Ishikawa (cell line): ENCODE data around the gene WHRN.
A peak's percentile ranks its signal among the peaks of the same experiment; 100 is the strongest.

Experiments used
- CEBPB ChIP-seq: IDR thresholded peaks from 2 replicates; pipeline ENCODE4 v1.6.1; 2012
- CREB1 ChIP-seq: IDR thresholded peaks from 2 replicates; pipeline ENCODE4 v1.6.1; 2012; ENCODE audit warnings: low read depth
- EGR1 ChIP-seq: IDR thresholded peaks from 2 replicates; pipeline ENCODE4 v1.6.1; 2012
- EP300 ChIP-seq: IDR thresholded peaks from 2 replicates; pipeline ENCODE4 v1.6.1; 2012; ENCODE audit warnings: borderline replicate concordance
- FOXM1 ChIP-seq: IDR thresholded peaks from 2 replicates; pipeline ENCODE4 v1.6.1; 2012; ENCODE audit warnings: low read depth, borderline replicate concordance
- NFIC ChIP-seq: IDR thresholded peaks from 2 replicates; pipeline ENCODE4 v1.6.1; 2012
- RAD21 ChIP-seq: IDR thresholded peaks from 2 replicates; pipeline ENCODE4 v1.6.1; 2012; ENCODE audit warnings: low read depth
- TAF1 ChIP-seq: IDR thresholded peaks from 2 replicates; pipeline ENCODE4 v1.6.1; 2012; ENCODE audit warnings: low read depth, mild to moderate bottlenecking
- TCF12 ChIP-seq: IDR thresholded peaks from 2 replicates; pipeline ENCODE4 v1.6.1; 2012; ENCODE audit warnings: low read depth
- TEAD4 ChIP-seq: IDR thresholded peaks from 2 replicates; pipeline ENCODE4 v1.6.1; 2012
- YY1 ChIP-seq: IDR thresholded peaks from 2 replicates; pipeline ENCODE4 v1.6.1; 2012; ENCODE audit warnings: low read depth
- ZBTB7A ChIP-seq: IDR thresholded peaks from 2 replicates; pipeline ENCODE4 v1.6.1; 2012; ENCODE audit warnings: low read depth
- TF ChIP-seq, protein P1 (sequence below): IDR thresholded peaks from 2 replicates; pipeline ENCODE4 v1.6.1; 2012
- TF ChIP-seq, protein P2 (sequence below): IDR thresholded peaks from 2 replicates; pipeline ENCODE4 v1.6.1; 2012
- TF ChIP-seq, protein P3 (sequence below): IDR thresholded peaks from 2 replicates; pipeline ENCODE4 v1.6.1; 2012; ENCODE audit warnings: low read depth, mild to moderate bottlenecking

Gene WHRN

DNA sequence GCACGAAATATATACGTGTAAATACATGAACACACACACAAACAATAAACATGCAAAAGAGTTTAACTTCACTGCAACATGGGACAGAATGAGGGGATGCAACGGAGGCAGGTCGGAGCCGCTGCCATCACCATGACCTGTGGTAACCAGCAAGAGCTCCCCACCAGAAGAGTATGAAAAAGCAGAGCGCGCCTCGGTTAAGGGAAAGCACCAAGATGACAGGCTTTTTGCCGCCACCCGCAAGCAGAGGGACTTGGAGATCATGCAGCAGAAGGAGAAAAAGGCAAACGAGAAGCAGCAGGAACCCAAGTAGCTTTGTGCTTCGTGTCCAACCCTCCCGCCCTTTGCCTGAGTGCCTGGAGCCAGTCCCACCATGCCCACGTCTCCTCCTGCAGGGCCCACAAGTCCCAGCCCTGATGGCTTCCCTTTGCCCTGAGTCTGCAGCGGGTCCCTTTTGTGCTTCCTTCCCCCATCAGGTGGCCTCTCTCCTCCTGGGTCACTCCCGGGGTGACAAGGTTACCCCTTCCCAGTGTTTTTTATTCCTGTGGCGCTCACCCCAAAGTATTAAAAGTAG is 13.8 kb downstream of the WHRN start:
- TF ChIP-seq TAF1: no peak
- TF ChIP-seq TEAD4: no peak
- TF ChIP-seq EP300: no peak
- TF ChIP-seq, protein P1, sequence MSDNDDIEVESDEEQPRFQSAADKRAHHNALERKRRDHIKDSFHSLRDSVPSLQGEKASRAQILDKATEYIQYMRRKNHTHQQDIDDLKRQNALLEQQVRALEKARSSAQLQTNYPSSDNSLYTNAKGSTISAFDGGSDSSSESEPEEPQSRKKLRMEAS: no peak
- TF ChIP-seq CREB1: no peak
- TF ChIP-seq RAD21: no peak

DNA sequence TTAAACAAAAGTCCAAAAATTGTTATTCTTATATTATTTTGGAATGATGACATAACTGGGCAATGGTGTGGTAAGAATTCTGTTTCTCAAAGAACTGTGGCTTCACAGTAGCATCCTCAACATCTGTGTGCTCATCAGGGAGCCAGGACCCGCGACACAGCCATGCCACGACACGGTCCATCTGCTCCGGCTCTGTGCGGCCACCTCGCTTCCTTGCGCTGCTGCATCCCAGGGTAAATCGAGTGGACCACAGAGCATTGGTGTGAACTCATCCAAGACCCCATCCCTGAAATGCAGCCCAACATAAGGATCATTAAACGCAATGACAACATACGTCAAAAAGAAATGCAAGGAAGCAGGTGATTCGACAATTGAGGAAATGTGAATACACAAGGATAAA is 15.3 kb downstream of the WHRN start:
- TF ChIP-seq, protein P1: no peak
- no peak for TF ChIP-seq CEBPB
- no peak for TF ChIP-seq RAD21
- TF ChIP-seq TCF12: no peak
- TF ChIP-seq, protein P2, sequence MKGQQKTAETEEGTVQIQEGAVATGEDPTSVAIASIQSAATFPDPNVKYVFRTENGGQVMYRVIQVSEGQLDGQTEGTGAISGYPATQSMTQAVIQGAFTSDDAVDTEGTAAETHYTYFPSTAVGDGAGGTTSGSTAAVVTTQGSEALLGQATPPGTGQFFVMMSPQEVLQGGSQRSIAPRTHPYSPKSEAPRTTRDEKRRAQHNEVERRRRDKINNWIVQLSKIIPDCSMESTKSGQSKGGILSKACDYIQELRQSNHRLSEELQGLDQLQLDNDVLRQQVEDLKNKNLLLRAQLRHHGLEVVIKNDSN: no peak
- no peak for TF ChIP-seq NFIC
- TF ChIP-seq EGR1: no peak
- no peak for TF ChIP-seq TAF1
- TF ChIP-seq ZBTB7A: no peak
- TF ChIP-seq FOXM1: no peak

DNA sequence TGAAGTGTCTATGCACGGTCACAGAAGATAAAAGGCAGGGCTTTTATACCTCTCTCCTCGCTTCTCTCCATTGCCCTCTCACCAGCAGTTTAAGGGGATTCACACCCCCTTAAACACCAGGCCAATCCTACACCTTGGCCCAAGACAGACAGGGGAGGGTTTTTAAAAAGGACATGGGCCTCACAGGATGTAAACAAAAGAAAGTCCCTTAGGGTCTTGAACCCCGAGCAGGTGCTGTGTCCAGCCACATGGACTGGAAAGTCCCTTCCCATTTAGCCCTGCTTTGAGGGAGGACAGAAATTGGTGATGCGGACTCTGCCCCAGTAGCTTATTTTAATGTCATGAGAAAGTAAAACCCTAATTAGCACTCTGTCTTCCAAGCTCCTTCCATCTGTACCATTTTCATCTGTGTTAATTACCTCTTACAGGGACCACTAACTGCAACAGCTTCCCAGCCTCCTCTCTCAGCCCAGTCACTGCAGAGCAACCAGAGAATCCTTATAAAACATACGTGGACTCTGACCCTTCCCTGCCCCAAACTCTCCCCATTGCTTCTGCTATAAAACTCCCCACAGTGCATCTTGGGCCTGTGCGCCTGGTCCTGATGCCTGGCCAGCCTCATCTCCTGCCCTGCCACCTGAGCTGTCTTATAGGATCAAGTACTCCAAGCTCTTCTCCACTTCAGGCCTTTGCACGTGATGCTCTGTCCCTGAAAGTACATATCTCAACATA is 16.7 kb downstream of the WHRN start:
- no peak for TF ChIP-seq CEBPB

DNA sequence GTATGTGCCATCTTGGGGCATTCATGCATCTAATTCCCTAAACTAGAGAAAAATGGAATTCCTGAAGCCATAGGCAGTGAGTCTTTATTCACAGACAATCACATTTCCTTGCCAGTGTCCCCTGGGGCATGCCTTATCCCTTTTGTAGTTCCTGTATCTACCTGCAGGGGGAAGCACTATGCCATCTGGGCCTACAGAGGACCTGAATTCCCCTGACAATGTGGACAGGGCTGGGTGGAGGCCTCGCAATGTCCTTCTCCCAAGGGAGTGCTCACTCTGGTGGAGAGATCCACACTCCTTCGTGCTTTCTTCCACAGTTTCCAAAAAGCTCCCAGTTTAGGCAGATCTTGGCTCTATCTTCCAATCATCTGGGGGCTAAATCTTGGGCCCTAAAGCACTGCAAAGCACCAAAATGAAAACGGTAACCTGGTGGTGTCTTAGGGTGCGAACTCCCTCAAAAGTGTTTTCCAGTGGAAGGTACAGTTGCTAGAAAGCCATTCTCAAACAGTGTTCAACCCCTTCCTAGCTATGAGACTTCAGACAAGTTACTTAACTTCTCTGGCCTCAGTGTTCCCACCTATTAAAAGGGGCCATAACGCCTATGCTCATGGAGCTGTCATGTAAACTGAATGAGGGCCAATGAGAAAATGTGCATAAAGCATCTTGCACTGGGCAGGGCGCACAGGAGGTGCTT is 17.5 kb downstream of the WHRN start:
- TF ChIP-seq CREB1: no peak
- peak; percentile 91 for TF ChIP-seq RAD21

DNA sequence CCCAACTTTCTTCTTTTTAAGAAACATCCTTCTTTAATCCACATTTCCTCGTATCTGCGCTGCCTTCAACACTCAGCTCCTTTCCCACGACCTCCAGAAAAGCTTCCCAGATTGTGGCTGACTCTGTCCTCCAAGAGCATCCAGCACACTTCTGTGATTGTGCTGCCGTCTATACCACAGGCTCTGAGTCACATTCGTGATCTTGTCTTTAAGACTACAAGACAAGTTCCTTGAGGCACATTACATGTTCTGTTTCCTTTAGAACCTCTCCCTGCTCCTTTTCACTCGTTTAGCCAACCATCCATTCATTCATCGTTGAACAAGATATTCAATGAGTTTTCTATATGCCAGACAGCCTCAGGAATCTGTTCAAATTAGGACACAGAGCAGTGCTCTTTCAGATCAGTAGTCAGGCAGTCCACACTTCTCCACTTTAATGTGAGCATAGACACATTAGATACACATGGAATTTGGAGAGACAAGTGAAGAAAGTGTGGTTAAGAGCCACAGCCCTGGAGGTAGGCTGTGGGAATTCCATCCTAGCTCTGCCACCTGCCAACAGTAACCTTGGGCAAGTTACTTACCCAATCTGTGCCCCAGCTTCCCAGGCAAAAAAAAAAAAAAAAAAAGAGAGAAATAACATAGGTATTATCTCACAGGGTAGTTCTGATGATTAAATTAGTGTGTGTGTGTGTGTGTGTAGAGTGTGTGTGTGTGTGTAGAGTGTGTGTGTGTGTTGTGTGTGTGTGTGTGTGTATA is 18.9 kb downstream of the WHRN start:
- TF ChIP-seq EP300: no peak
- no peak for TF ChIP-seq FOXM1
- TF ChIP-seq TEAD4: no peak
- TF ChIP-seq ZBTB7A: no peak
- TF ChIP-seq, protein P3, sequence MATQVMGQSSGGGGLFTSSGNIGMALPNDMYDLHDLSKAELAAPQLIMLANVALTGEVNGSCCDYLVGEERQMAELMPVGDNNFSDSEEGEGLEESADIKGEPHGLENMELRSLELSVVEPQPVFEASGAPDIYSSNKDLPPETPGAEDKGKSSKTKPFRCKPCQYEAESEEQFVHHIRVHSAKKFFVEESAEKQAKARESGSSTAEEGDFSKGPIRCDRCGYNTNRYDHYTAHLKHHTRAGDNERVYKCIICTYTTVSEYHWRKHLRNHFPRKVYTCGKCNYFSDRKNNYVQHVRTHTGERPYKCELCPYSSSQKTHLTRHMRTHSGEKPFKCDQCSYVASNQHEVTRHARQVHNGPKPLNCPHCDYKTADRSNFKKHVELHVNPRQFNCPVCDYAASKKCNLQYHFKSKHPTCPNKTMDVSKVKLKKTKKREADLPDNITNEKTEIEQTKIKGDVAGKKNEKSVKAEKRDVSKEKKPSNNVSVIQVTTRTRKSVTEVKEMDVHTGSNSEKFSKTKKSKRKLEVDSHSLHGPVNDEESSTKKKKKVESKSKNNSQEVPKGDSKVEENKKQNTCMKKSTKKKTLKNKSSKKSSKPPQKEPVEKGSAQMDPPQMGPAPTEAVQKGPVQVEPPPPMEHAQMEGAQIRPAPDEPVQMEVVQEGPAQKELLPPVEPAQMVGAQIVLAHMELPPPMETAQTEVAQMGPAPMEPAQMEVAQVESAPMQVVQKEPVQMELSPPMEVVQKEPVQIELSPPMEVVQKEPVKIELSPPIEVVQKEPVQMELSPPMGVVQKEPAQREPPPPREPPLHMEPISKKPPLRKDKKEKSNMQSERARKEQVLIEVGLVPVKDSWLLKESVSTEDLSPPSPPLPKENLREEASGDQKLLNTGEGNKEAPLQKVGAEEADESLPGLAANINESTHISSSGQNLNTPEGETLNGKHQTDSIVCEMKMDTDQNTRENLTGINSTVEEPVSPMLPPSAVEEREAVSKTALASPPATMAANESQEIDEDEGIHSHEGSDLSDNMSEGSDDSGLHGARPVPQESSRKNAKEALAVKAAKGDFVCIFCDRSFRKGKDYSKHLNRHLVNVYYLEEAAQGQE: no peak
- no peak for TF ChIP-seq YY1
- TF ChIP-seq CREB1: no peak
- no peak for TF ChIP-seq TCF12
- no peak for TF ChIP-seq CEBPB
- no peak for TF ChIP-seq RAD21

DNA sequence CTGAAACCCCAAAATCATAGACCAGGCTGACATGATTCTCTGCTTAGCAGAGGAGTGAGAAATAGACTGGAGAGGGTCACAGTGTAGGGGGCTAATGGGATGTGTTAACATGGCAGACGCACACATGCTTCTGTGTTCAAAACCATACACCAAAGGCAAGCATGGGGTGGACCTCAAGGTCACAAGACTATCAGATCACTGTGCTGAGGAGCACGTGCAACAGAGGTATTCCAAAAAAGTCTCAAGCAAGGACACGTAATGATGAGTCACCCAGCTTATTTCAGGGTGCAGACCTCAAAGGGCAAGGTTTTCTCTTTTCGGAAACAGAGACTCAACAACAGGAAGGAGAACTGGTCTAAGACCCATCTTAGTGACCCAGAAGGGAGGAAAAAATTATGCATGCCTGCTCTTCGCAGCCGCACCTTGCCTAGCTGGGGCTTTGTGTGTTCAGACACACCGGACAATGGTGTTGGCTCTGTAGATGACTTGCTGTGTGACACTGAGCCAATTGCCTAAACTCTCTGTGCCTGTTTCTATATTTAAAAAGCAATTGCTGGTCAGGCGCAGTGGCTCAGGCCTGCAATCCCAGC is 20.3 kb downstream of the WHRN start:
- TF ChIP-seq TEAD4: no peak
- TF ChIP-seq NFIC: no peak
- no peak for TF ChIP-seq FOXM1
- TF ChIP-seq RAD21: no peak
- no peak for TF ChIP-seq EGR1
- TF ChIP-seq TCF12: no peak
- TF ChIP-seq EP300: no peak
- TF ChIP-seq, protein P3: no peak
